Ammon's horn (tissue), 1 donor: ENCODE measurements around the gene NSD2.
A peak's percentile ranks its signal among the peaks of the same experiment; 100 is the strongest.

Source experiments
- DNase-seq: peaks from one replicate; pipeline ENCODE4 v3.0.0-alpha.2; 2016; ENCODE audit warnings: low spot score

The NSD2 gene

GRCh38 chr4:1864076-1865008, 6.9 kb upstream of the NSD2 start:
- DNase-seq = no peak

GRCh38 chr4:1866189-1866661, 5.0 kb upstream of the NSD2 start:
- DNase-seq = no peak

DNA sequence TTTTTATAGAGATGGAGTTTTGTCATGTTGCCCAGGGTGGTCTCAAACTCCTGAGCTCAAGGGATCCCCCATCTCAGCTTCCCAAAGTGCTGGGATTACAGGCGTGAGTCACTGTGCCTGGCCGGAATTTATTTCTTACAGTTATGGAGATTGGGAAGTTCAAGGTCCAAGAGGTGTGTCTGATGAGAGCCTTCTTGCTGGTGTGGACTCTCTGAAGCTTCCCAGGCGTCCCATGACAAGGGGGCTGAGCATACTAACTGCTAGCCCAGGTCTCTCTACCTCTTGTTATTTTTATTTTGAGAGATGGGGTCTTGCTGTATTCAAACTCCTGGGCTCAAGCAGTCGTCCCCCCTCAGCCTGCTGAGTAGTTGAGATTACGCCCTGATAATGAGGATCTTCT, 2.9 kb upstream of the NSD2 start:
- no peak for DNase-seq

DNA sequence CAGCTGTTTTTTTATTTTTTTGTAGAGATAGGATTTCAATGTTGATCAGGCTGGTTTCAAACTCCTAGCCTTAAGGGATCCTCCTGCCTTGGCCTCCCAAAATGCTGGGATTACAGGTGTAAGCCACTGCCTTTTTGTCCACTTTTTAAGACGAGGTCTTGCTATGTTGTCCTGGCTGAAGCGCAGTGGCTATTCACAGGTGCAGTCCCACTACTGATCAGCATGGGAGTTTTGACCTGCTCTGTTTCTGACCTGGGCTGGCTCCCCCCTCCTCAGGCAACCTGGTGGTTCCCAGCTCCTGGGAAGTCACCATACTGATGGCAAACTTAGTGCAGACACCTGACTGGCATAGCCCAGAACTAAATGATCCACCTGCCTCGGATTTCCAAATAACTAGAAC, 2.3 kb upstream of the NSD2 start:
- DNase-seq = no peak

DNA sequence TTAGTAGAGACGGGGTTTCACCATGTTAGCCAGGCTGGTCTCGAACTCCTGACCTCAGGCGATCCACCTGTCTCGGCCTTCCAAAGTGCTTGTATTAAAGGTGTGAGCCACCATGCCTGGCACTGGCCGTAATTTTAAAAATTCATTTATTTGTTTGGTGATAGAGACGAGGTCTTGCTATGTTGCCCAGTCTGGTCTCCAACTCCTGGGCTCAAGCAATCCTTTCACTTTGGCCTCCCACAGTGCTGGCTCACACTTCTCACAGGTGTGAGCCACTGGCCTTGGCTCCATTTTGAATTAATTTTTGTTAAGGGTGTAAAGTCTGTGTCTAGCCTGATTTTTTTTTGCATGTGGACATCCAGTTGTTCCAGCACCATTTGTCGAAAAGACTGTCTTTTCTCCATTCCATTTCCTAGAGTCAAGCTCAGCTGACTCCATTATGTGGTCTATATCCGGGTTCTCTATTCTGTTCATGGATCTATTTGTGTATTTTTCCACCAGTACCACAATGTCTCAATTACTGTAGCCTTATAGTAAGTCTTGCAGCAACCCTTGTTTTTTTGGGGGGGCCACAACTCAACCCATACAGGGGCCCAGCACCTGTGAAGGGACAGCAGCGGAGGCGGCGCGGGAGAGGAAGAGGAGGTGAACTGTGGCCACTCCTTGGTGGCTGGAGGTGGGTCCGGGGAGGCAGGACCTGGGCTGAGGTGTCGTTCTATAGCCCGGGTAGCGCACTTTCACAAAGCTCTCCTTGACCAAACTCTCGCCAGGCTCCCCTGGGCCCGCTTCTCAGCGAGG, 1.5 kb upstream of the NSD2 start:
- no peak for DNase-seq

DNA sequence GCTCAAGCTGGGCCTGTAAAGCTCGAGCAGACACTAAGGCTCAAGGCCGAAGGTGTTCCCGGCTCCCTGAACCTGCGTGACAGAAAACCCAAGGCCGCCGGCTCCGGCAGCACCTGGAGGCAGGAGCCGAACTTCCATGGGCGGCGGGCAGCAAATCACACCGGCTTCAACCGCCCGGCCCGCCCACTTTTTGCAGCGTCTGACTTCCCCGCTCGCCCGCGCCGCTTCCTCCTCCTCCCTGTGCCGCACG, 940 bp upstream of the NSD2 start:
- DNase-seq = peak; percentile 75

- no peak for DNase-seq
Measured at GRCh38 chr4:1871471-1872021, 353 bp downstream of the NSD2 start.

- DNase-seq = no peak
Measured at GRCh38 chr4:1872870-1873269, 1.7 kb downstream of the NSD2 start.

DNA sequence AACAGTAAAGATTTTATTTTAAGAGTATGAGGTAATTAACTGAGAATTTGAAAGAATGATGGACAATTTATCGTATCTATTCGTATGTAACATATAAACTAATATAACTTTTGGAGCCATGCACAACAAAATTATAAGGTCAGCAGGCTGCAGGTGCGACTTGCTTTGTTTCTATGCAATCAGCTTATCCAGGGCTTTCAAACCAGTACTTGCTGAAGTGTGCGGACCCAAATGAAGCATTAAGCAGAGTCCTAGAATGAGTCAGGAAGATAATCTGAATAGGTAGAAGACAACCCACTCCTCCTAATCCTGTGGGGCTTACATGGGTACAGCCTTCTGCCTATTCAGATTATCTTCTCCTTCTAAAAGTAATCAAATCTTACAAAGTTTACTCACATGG, 2.1 kb downstream of the NSD2 start:
- DNase-seq = no peak

DNA sequence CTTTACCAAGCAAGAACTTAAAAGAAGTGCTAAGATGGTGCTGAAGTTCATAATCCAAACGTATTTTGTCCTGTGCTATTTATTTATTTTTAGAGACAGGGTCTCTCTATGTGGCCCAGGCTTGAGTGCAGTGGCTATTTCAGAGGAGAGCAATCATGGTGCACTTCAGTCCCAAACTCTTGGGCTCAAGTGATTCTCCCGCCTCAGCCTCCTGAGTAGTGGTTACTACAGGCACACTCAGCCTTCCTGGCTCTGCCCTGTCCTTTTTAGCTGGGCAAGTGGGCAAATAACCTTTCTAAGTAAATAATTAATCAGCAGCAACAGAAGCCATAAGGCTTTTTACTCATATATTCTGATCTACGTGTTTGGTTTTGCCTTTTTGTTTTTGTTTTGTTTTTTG, 2.6 kb downstream of the NSD2 start:
- no peak for DNase-seq

DNA sequence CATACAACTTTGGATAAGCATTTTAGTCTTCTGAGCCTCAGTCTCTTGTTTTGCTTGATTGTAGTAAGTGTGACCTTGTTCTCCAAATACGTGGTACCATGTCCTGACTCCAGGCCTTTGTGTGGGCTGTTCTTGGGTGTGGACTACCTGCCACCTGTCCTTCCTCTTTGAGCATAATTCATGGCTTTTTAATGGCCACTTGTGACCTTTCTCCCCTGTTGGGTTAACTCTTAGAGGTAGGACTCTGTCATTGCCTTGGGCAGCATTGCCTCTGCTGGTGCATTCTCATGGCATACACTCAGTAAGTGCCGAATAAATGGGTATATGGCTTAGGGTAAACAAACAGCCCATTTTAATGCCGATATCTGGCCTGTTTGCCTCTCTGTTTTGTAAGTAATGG, 3.0 kb downstream of the NSD2 start:
- DNase-seq = no peak

- no peak for DNase-seq
Measured at GRCh38 chr4:1879485-1879884, 8.3 kb downstream of the NSD2 start.

DNA sequence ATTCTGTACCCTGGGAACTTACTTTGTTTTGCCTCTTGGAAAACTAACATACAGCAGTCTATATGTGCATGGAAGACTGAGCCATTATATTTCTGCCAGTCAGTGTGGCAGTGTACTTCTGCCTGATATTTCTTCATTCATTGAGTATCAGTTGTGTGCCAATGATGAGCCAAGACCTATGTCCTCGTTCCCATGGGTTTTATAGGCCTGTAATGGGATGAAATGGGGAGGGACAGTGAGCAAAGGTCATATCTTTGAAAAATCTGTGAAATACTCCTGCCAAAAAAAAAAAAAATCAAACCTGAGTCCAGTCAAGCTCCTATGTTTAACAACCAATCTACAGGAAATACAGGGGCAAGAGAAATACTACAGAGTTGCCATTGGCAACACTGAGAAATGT, 9.1 kb downstream of the NSD2 start:
- DNase-seq = no peak

DNA sequence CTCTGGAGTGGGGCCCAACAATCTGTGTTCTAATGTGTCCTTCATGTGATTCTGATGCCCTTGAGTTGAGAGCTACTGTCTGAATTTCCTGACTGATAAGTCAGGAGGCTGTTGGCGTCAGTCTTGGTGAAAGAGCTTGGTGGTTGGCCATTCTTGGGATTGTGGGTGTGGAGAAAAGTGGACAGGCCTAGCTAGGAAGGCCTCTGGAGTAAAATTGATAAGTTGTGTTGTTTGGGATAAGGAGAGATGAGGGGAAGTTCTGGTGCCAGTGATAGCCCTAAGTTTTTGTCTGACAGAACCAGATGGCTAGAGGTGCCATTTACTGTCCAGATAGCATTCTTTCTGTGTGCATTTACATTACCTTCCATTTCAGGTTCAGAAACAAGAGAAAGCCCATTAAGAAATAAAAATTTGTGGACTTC, 11.7 kb downstream of the NSD2 start:
- DNase-seq = no peak

- DNase-seq = no peak
Measured at GRCh38 chr4:1883583-1883982, 12.4 kb downstream of the NSD2 start.

- DNase-seq = no peak
Measured at GRCh38 chr4:1885414-1885813, 14.2 kb downstream of the NSD2 start.

DNA sequence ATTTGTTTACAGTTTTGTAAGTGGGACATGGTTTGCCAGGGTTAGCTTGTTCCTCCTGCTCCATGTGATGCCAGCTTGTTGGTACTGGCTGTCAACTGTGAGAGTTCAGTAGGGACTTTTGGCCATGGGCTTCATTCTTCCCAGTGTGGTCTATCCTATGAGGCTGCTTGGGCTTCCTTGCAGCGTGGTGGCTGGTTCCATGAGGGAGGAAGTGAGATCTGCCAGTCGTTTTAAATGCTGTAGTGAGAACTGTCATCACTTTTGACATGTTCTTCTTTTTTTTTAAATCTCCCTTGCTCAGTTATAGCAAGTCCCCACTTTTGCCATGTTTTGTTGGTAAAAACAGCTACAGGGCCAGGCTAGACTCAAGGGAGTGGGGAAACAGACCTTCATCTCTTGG, 15.9 kb downstream of the NSD2 start:
- no peak for DNase-seq

GRCh38 chr4:1890979-1891570, 19.9 kb downstream of the NSD2 start:
- DNase-seq = no peak

GRCh38 chr4:1895971-1896657, 24.9 kb downstream of the NSD2 start:
- no peak for DNase-seq

GRCh38 chr4:1896658-1896991, 25.4 kb downstream of the NSD2 start:
- no peak for DNase-seq

DNA sequence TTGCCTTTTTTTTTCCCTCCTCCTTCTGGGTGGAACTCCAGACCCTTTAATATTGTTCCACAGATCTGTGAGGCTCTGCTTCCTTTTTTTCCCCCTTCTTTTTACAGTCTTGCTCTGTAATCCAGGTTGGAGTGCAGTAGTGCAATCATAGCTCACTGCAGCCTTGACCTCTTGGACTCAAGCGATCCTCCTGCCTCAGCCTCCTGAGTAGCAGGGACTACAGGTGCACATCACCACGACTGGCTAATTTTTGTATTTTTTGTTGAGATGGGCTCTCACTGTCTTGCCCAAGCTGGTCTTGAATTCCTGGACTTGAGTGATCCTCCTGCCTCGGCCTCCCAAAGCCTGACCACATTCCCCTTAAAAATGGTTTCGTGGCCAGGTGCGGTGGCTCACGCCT, 26.8 kb downstream of the NSD2 start:
- DNase-seq = no peak

GRCh38 chr4:1898681-1899080, 27.5 kb downstream of the NSD2 start:
- DNase-seq = no peak
